B cell (primary cell): ENCODE measurements around the gene CNTD1. TPM values are rescaled to one million over a fixed set of nuclear protein-coding genes. Genes with fewer than 3 reads are reported as not detected.

Experiments
- ATAC-seq: fragments of 200-7000 bp; cut with Tn5 transposase; one replicate; pipeline ENCODE4 v1.10.0; 2021; ENCODE audit warnings: low read depth, mild to moderate bottlenecking, moderate number of reproducible peaks, moderate library complexity
- CTCF ChIA-PET: fragments of 350-600 bp; sonication (Branson Sonifier 250); formaldehyde crosslinking; loops from one replicate; lab custom pipeline; 2021; ENCODE audit warnings: antibody characterized with exemption, inconsistent platforms; lab: Charles Lee
- POLR2A ChIA-PET: fragments of 350-600 bp; sonication (Branson Sonifier 250); formaldehyde crosslinking; loops from one replicate; lab custom pipeline; 2021; ENCODE audit warnings: antibody characterized with exemption; lab: Charles Lee
- DNase-seq: peaks from one replicate; pipeline ENCODE4 v3.0.0; 2013
- H2AFZ ChIP-seq: 2 replicates; pipeline ENCODE4 v1.6.1; 2012; ENCODE audit warnings: mild to moderate bottlenecking, low read depth, low read length; ENCODE audit not compliant: insufficient read depth, poor library complexity, severe bottlenecking
- H3K27ac ChIP-seq, 2 donors: 1 replicate in 1 of 2; 2 replicates in 1 of 2; pipeline ENCODE4 v1.5.1; 2012 to 2013; ENCODE audit warnings: low read length in 2 of 2, mild to moderate bottlenecking in 2 of 2, moderate library complexity in 1 of 2
- H3K27me3 ChIP-seq, 4 experiments: fragments of 200-600 bp in 1 of 4; sonication (generic) in 1 of 4; replicated peaks in 1 of 4; 1 replicate in 2 of 4; 2 replicates in 2 of 4; pipeline versions ENCODE4 v1.6.1 to v1.7.0; 2013 to 2016; ENCODE audit warnings: low read length in 3 of 4, mild to moderate bottlenecking in 2 of 4, mixed read lengths in 1 of 4, moderate library complexity in 1 of 4; ENCODE audit not compliant: insufficient read depth in 4 of 4, control insufficient read depth in 3 of 4; ENCODE audit errors: control extremely low read depth in 1 of 4
- H3K36me3 ChIP-seq, 2 experiments: replicated peaks in 1 of 2; 1 replicate in 1 of 2; 2 replicates in 1 of 2; pipeline versions ENCODE4 v1.6.1 to v1.7.1; 2013; ENCODE audit warnings: low read length in 1 of 2; ENCODE audit not compliant: insufficient read depth in 2 of 2, control insufficient read depth in 1 of 2; ENCODE audit errors: control extremely low read depth in 1 of 2, extremely low read depth in 1 of 2
- H3K4me1 ChIP-seq, 2 donors: fragments of 200-600 bp in 1 of 2; sonication (generic) in 1 of 2; 1 replicate in 1 of 2; 2 replicates in 1 of 2; pipeline versions ENCODE4 v1.5.1 to v1.6.1; 2013 to 2017; ENCODE audit warnings: low read length in 2 of 2; ENCODE audit not compliant: control insufficient read depth in 2 of 2, insufficient read depth in 2 of 2
- H3K4me2 ChIP-seq: replicated peaks from 2 replicates; pipeline ENCODE3; 2012; ENCODE audit warnings: mild to moderate bottlenecking, low read depth, low read length; ENCODE audit not compliant: poor library complexity, severe bottlenecking
- H3K4me3 ChIP-seq, 5 experiments: fragments of 200-600 bp in 1 of 5; sonication (generic) in 1 of 5; 1 replicate in 3 of 5; 2 replicates in 2 of 5; pipeline versions ENCODE4 v1.5.1 to v1.7.0; 2011 to 2016; ENCODE audit warnings: low read length in 4 of 5, mild to moderate bottlenecking in 4 of 5, low read depth in 2 of 5, control low read depth in 1 of 5, moderate library complexity in 1 of 5; ENCODE audit not compliant: insufficient read depth in 1 of 5; ENCODE audit errors: control extremely low read depth in 1 of 5, extremely low read depth in 1 of 5
- H3K79me2 ChIP-seq: fragments of 200-600 bp; sonication (generic); one replicate; pipeline ENCODE4 v1.6.0; 2016; ENCODE audit warnings: low read length; ENCODE audit not compliant: control insufficient read depth, insufficient read depth
- H3K9ac ChIP-seq: fragments of 200-600 bp; sonication (generic); 2 replicates; pipeline ENCODE4 v1.6.1; 2017; ENCODE audit warnings: mild to moderate bottlenecking, low read length, moderate library complexity
- H3K9me3 ChIP-seq, 3 donors: one replicate each; pipeline versions ENCODE4 v1.6.1 to v1.7.1; 2013; ENCODE audit warnings: low read length in 2 of 3; ENCODE audit not compliant: control insufficient read depth in 2 of 3, insufficient read depth in 1 of 3; ENCODE audit errors: control extremely low read depth in 1 of 3
- H4K20me1 ChIP-seq: 2 replicates; pipeline ENCODE4 v1.6.0; 2012; ENCODE audit warnings: mild to moderate bottlenecking, low read length; ENCODE audit not compliant: insufficient read depth, control insufficient read depth, poor library complexity, severe bottlenecking
- H3K27ac Mint-ChIP-seq: one replicate; pipeline ENCODE4 v1.8.0; 2021; ENCODE audit warnings: mixed read lengths
- H3K27me3 Mint-ChIP-seq: one replicate; pipeline ENCODE4 v1.8.0; 2021; ENCODE audit warnings: mixed read lengths
- H3K4me1 Mint-ChIP-seq: one replicate; pipeline ENCODE4 v1.8.0; 2021; ENCODE audit warnings: mixed read lengths
- H3K4me3 Mint-ChIP-seq: one replicate; pipeline ENCODE4 v1.8.0; 2021; ENCODE audit warnings: mixed read lengths
- H3K9me3 Mint-ChIP-seq: one replicate; pipeline ENCODE4 v1.8.0; 2022; ENCODE audit warnings: mixed read lengths; ENCODE audit not compliant: insufficient read depth
- CTCF ChIP-seq: fragments of 200-600 bp; IDR thresholded peaks from one replicate; pipeline ENCODE4 v1.8.0; 2022; ENCODE audit warnings: antibody characterized with exemption, mild to moderate bottlenecking
- EZH2 ChIP-seq: IDR thresholded peaks from 2 replicates; pipeline ENCODE4 v1.6.1; 2012; ENCODE audit warnings: borderline replicate concordance, low read depth, mild to moderate bottlenecking, moderate library complexity, low read length; ENCODE audit not compliant: insufficient read depth, poor library complexity, severe bottlenecking
- WGBS: methylation state at CpG from one replicate; pipeline ENCODE4 v1.1.5; 2013; ENCODE audit warnings: missing lambda C conversion rate; ENCODE audit not compliant: insufficient coverage; 5-methylcytosine and 5-hydroxymethylcytosine counted together
- intact Hi-C: fragments of 100-400 bp; cut with micrococcal nuclease; formaldehyde crosslinking; loops from one replicate; pipeline ENCODE4 v1.10.0; 2022
- polyA plus RNA-seq: library from polyadenylated mRNA; depleted of rRNA; stranded (reverse); fragments of >200 nt; gene quantifications from 2 replicates; pipeline ENCODE4 v1.2.3, GENCODE V29; 2012
- total RNA-seq, 2 donors: library from RNA; stranded (reverse); fragments of 120-200 nt in 1 of 2; gene quantifications; 1 replicate in 1 of 2; 2 replicates in 1 of 2; pipeline versions ENCODE4 v1.2.3 to v1.2.4, GENCODE V29; 2013 to 2022

The CNTD1 gene
- total and polyA plus RNA-seq, 2 donors (not counting 1 experiment from before 2014, with no cell fraction given), result not detected

- Mint-ChIP-seq H3K4me3 (peak overlapping the region; percentile 98), H3K27ac (peak overlapping the region; percentile 98), H3K9me3 (no peaks in the 10 kb centered on the region), H3K27me3 (no peaks in the 10 kb centered on the region), H3K4me1 (peaks cover 24% of the 10 kb centered on the region)
- ATAC-seq (no peak), DNase-seq (no peak)
- Histone ChIP-seq H2AFZ (peak overlapping the region; percentile 98), H3K27me3 (no peaks in the 10 kb centered on the region), H3K36me3 (peaks cover 10 to 36% of the 10 kb centered on the region in 2 experiments), H3K4me1 (peaks cover 12 to 20% of the 10 kb centered on the region in 2 donors), H3K27ac (peak overlapping the region; percentile 84 to 94), H3K79me2 (peaks cover 46% of the 10 kb centered on the region), H3K4me2 (peak overlapping the region; percentile 91), H4K20me1 (no peaks in the 10 kb centered on the region), H3K9ac (peak overlapping the region; percentile 93), H3K9me3 (no peaks in the 10 kb centered on the region), H3K4me3 (peak overlapping the region; percentile 88 to 99 (median 92))
- intact Hi-C loops, result loop anchor here (1.0 kb wide), 3 partner anchors 10 to 164 kb away; partner anchors contain the start of genes BECN1, PTGES3L, RPL27 and RUNDC1
- ChIA-PET POLR2A (interaction anchor here (0.5 to 1.8 kb wide), 6 partner anchors 10 to 566 kb away, joined by 3 to 16 read pairs (median 3); partner anchors contain the start of genes AOC2 and BECN1), CTCF (interaction anchor here (0.7 to 2.4 kb wide), 7 partner anchors 9 to 255 kb away, joined by 3 to 28 read pairs (median 6); partner anchors contain the start of genes AOC2, BECN1 and RPL27)
- TF ChIP-seq CTCF (no peak), EZH2 (no peak)
- WGBS, result 1% methylated on average over 14 of the region's 18 CpGs
Observed at GRCh38 chr17:42833767-42834422, 35.2 kb downstream of the CNTD1 start.

GRCh38 chr17:42835732-42836131, 37.1 kb downstream of the CNTD1 start:
- H3K4me1 Mint-ChIP-seq, result peaks cover 24% of the 10 kb centered on the region
- ChIA-PET POLR2A (interaction anchor here (0.6 kb wide), 2 partner anchors 12 to 257 kb away, joined by 4 to 10 read pairs; no protein-coding TSS in a partner anchor), CTCF (interaction anchor here (1.3 to 1.5 kb wide), 3 partner anchors 12 to 189 kb away, joined by 3 to 7 read pairs (median 6); partner anchors contain the start of gene BECN1)
- H3K9me3 Mint-ChIP-seq, result no peaks in the 10 kb centered on the region
- Histone ChIP-seq H3K9ac (no peak overlapping the region), H3K4me2 (no peak overlapping the region), H3K4me1 (peaks cover 12 to 20% of the 10 kb centered on the region in 2 donors), H3K9me3 (no peaks in the 10 kb centered on the region), H3K27ac (no peak overlapping the region), H4K20me1 (no peaks in the 10 kb centered on the region), H3K36me3 (peaks cover 16 to 52% of the 10 kb centered on the region in 2 experiments), H3K79me2 (peaks cover 49% of the 10 kb centered on the region), H3K27me3 (no peaks in the 10 kb centered on the region), H3K4me3 (no peak overlapping the region), H2AFZ (no peak overlapping the region)
- no peak overlapping the region for H3K4me3 Mint-ChIP-seq
- no peaks in the 10 kb centered on the region for H3K27me3 Mint-ChIP-seq
- DNase-seq, result no peak
- H3K27ac Mint-ChIP-seq, result no peak overlapping the region
- no peak for ATAC-seq
- 100% methylated on average over 4 of the region's 6 CpGs for WGBS
- TF ChIP-seq CTCF (no peak), EZH2 (no peak)
- intact Hi-C loops, result no loop called here
